CD4-positive, alpha-beta T cell treated with Interleukin-12 subunit alpha and Interleukin-12 subunit beta, for 1 hour (primary cell): Measurements from ENCODE around the gene ATP2B2.
A peak's percentile ranks its signal among the peaks of the same experiment; 100 is the strongest.

Experiments used
- DNase-seq: peaks from one replicate; pipeline ENCODE4 v3.0.0-alpha.2; 2020

ATP2B2 gene

GRCh38 chr3:10289787-10290355, 215.5 kb downstream of the ATP2B2 start:
- DNase-seq = no peak

GRCh38 chr3:10289077-10289476, 216.3 kb downstream of the ATP2B2 start:
- no peak for DNase-seq

GRCh38 chr3:10288575-10288960, 216.8 kb downstream of the ATP2B2 start:
- no peak for DNase-seq

DNA sequence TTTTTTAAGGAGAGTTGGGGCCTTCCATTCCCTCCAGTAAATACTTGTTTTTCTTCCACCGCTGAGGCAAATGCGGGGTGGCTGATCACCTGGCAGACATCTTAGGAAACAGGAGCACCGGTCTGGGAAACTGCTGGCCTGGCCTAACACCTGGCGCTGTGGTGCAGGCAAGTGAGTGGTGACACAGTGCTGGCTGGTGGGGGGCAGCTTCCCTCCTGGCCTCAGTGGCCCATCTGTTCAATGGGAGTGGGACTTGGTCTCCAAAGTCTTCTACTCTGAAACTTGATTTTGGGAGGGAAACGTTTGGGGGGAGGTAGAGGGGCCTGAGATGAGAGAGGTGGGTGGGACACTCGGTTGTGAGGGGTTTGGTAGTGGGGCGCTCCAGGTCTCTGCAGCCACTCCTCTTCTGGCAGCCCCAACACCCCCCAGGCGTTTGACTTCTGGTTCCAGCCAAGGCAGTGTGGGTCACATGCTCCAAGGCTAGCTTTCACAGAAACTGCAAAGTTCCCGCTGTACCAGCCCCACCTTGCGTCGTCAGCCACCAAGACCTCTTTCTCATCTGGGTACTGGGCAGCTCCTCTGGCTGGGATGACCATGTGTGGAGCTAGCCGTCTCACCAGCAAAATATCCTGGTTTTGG, 217.3 kb downstream of the ATP2B2 start:
- DNase-seq = no peak

DNA sequence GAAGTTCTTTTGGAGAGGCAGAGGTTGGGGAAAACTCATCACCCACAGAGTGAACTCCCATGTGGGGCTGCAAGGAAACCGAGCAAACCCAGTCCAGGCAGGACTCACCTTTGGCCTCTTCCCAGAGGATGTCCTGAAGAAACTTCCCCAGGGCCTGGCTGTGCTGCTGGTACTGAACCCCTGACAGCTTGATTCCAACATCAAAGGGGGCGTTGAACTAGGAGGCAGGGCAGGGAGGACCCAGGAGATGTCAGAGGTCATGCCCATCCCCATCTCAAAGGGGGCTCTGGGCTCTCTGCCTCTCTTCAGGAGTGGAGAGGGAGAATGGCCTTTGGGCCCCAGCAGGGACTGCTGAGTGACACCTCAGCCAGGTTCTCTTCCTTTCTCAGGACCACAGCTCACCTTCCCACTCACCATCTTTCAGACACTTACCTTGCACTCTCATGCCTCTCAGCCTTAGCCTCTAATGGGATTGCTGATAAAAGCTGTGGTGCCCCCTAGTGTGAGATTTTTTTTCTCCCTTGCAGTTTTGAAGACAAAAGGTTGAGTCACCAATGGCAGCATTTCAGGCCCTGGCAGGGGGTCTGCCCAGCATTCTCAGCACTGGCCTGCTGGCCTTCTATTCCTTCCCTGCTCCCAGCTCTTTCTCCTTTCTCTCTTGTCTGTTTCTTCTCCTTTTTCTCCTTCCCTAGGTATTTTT, 218.6 kb downstream of the ATP2B2 start:
- peak; percentile 69 for DNase-seq

GRCh38 chr3:10286133-10286524, 219.3 kb downstream of the ATP2B2 start:
- DNase-seq = no peak

- no peak for DNase-seq
Observed at GRCh38 chr3:10285272-10286132, 219.9 kb downstream of the ATP2B2 start.

DNA sequence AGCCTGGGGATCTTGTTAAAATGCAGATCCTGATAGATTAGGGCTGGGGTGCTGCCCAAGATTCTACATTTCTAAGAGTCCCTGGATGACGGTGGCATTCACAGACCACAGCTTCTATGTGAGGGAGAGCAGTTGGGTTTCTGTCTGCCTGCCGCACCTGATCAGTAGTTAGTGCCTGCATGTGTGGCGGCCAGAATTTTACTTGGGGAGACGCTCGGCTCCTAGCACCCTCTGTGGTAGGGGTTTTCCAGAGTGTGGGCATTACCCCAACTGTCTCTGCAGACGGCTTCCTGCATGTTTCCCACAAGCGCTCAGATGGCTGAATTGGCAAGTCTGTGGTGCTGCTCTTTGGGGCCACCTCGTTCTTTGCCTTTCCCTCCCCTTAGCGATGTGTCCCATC, 220.9 kb downstream of the ATP2B2 start:
- peak; percentile 73 for DNase-seq

GRCh38 chr3:10283638-10284037, 221.7 kb downstream of the ATP2B2 start:
- no peak for DNase-seq

DNA sequence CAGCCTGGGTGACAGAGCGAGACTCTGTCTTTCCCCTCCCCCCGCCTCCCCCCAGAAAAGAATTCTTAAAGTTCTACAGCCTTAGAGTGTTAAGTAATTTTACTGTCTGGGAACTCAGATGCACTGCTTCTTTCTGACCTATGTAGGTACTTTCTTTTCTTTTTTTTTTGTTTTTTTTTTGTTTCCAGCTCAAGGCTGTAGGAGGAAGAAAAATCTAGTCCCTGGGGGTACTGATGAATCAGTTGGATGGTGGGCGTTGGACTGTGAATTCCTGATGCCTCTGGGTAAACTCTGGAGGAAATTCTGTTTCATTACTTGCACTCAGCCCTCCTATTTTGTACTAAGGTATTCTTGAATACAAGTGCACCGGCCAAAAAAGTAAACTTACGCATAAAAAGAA, 223.4 kb downstream of the ATP2B2 start:
- no peak for DNase-seq

- no peak for DNase-seq
Observed at GRCh38 chr3:10280571-10280970, 224.8 kb downstream of the ATP2B2 start.

- no peak for DNase-seq
Observed at GRCh38 chr3:10280177-10280529, 225.2 kb downstream of the ATP2B2 start.

GRCh38 chr3:10279384-10280176, 225.8 kb downstream of the ATP2B2 start:
- DNase-seq = no peak

DNA sequence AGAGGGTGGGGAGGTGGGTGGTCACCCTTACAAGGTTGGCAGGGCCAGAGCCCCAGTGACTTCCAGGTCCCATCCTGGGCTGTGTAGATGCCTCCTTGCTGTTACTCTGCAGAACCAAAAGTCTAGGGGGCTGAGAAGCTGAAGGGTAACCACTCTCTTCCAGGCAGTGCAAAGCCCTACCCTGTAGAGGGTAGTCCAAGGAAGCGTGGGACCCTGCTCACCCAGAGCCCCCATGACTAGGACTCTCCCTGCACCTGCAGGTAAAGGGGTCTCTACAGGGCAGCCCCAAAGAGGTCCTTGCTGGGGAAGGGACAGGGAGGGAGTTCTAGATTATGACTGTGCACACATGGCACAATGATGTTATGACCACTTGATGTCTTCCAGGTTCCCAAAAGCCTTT, 226.9 kb downstream of the ATP2B2 start:
- no peak for DNase-seq

- DNase-seq = no peak
Observed at GRCh38 chr3:10277115-10277625, 228.2 kb downstream of the ATP2B2 start.

GRCh38 chr3:10274601-10275000, 230.8 kb downstream of the ATP2B2 start:
- no peak for DNase-seq
